Stimulated activated CD4-positive, alpha-beta T cell treated with anti-CD3 and anti-CD28 coated beads, TNF-alpha, amount 100 ng/mL, for 4 hours (primary cell): ENCODE data around the gene CXorf66.
"Not testable (repeated sequence)": the region's sequence is repeated elsewhere in the genome, so short reads cannot be mapped to it uniquely, and the experiment has no call there.

Experiments used
- DNase-seq, 3 experiments: peaks; one replicate each; pipeline ENCODE4 v3.0.0-alpha.2; 2020; ENCODE audit warnings: low read depth in 3 of 3

CXorf66 gene, protein sequence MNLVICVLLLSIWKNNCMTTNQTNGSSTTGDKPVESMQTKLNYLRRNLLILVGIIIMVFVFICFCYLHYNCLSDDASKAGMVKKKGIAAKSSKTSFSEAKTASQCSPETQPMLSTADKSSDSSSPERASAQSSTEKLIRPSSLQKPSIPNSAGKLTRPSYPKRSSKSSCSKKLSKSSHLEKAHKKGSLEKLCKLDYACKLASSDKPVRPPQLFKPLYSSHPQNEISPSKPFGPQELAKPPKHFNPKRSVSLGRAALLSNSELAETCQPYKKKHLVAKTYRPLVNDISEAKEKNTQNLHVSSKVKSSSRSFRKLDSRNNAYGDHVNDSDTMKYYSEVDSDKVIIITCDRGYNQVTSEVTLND

DNA sequence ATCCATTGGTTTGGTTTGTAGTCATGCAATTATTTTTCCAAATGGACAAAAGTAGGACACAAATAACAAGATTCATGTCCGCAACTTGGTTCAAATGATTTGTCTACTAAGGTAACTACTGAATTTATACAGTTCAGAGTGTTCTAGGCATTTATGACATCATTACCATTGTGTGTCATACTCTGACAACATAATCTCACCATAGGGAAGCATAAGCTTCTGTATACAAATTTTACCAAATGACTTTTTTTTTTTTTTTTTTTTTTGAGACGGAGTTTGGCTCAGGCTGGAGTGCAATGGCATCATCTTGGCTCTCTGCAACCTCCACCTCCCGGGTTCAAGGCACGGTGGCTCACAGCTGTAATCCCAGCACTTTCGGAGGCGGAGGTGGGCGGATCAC lies at the start of gene CXorf66:
Gene CXorf66 (minus strand): TSS at position 101 of the 400 bp plus-strand sequence. CDS start 25 bp downstream, at position 76.
- no peak for DNase-seq

GRCh38 chrX:139982856-139983255 lies 17.5 kb upstream of the CXorf66 start:
- no peak for DNase-seq

- DNase-seq = no peak
Observed at GRCh38 chrX:139974471-139974870, 9.2 kb upstream of the CXorf66 start.

GRCh38 chrX:139972629-139973624 lies 7.6 kb upstream of the CXorf66 start:
- no peak for DNase-seq

- DNase-seq = no peak
Observed at GRCh38 chrX:139972113-139972512, 6.8 kb upstream of the CXorf66 start.

DNA sequence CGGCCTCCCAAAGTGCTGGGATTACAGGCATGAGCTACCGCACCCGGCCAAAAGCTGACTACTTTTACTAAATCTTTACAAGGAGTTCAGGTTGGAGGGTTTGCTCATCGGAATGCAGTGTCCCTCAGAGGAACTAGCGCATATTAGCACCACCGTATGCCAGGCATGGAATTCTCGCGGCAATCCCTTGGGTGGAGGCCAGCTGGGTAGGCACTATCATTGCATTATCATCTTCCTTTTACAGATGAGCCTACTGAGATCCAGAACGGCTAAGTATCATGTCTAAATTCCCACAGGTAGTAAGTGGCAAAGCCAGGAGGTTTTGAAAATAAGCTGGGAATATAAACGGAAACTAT lies 6.1 kb upstream of the CXorf66 start:
- no peak for DNase-seq

GRCh38 chrX:139969286-139969685 lies 4.0 kb upstream of the CXorf66 start:
- no peak for DNase-seq

GRCh38 chrX:139967750-139968149 lies 2.4 kb upstream of the CXorf66 start:
- DNase-seq = no peak

- no peak for DNase-seq
Observed at GRCh38 chrX:139967300-139967699, 2.0 kb upstream of the CXorf66 start.

DNA sequence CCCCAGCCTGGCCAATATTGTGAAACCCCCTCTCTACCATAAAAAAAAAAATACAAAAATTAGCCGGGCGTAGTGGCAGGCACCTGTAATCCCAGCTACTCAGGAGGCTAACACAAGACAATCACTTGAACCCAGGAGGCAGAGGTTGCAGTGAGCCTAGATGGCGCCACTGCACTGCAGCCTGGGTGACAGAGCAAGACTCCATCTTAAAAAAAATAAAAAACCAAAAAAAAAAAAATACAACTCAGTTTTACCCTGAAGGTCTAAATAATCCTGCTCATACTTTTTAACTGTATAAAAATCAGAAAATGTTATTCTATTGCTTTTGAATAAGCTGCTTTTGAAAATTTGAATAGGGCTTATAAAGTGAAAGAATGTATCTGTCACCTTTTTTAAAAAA lies 838 bp upstream of the CXorf66 start:
- DNase-seq = not testable (repeated sequence)

DNA sequence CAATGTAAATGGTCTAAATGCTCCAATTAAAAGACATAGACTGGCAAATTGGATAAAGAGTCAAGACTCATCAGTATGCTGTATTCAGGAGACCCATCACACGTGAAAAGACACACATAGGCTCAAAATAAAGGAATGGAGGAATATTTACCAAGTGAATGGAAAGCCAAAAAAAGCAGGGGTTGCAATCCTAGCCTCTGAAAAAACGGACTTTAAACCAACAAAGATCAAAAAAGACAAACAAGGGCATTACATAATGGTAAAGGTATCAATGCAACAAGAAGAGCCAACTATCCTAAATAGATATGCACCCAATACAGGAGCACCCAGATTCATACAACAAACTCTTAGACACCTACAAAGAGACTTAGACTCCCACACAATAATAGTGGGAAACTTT lies 4.2 kb downstream of the CXorf66 start:
- DNase-seq = not testable (repeated sequence)

- DNase-seq = no peak
Observed at GRCh38 chrX:139949703-139950102, 15.6 kb downstream of the CXorf66 start.

GRCh38 chrX:139945075-139945474 lies 20.2 kb downstream of the CXorf66 start:
- DNase-seq = no peak

DNA sequence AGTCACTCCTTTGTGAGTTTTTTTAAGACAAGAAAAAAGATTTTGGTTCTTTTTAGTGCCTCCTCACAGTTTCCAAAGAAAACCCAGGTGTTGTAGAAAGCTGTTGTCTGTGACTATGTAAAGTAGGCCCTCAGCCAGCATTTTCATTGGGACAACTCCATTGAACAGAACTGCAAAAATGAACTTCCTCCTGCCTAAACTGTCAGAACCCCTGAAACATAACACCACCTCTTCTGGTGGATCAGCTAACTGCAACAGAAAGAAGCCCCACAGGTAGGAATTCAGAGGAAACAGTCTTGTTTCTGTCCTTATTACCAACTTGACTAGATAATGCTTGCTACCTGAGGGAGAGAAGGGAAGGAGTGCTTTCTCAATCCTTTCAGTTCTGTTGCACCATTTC lies 29.1 kb downstream of the CXorf66 start:
- no peak for DNase-seq

- DNase-seq = no peak
Observed at GRCh38 chrX:139933904-139934303, 31.4 kb downstream of the CXorf66 start.

- DNase-seq = peak; percentile 58 to 74 (median 69)
Observed at GRCh38 chrX:139932901-139933796, 32.2 kb downstream of the CXorf66 start, which contains the start of gene ATP11C. TSS of gene ATP11C (minus strand) at chrX:139933053. CDS start at chrX:139932042, 1,011 bp downstream.

GRCh38 chrX:139932073-139932900 lies 33.0 kb downstream of the CXorf66 start:
- DNase-seq = peak in 2 of 3 experiments; percentile 11 to 22

- DNase-seq = peak in 1 of 3 experiments; percentile 10
Observed at GRCh38 chrX:139931646-139932072, 33.7 kb downstream of the CXorf66 start.

GRCh38 chrX:139930916-139931645 lies 34.2 kb downstream of the CXorf66 start:
- no peak for DNase-seq

DNA sequence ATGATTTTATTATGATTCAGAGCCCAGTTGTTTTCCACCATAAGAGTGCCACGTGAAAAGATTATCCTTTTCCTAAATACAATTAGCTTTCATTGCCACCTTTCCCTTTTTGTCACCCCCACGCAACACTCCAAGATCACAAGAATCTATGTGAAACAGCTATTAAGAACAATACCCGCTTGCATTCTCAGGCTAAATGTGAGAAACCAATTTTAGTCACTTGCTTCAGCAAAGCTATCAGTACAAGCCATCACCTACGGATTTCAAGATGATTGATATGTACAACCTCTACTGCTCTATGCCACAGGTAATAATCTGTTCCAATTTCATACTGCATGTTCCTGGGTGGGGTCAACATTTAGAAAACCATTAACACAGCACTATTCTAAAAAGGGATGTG lies 34.9 kb downstream of the CXorf66 start:
- DNase-seq = no peak
